ENCODE measurements around the gene TBC1D4.

DNA sequence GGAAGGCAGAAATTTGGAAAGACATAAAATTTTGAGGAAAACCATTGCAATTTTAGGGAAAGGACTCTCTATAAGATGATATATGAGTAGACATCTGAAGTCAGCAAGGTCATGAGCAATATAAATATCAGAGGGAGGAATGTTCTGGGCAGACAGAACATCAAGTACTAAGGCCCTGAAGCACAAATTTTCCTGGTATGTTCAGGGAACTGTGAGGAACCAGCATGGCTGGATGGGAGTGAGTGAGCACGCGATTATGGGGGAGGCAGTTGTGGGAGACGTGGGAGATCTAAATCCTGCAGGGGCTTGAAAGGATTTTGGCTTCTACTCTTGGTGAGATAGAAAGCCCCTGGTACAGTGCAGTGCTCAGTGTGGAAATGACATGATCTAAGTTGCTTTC is 112.0 kb downstream of the TBC1D4 start:
- TF ChIP-seq, protein P1, sequence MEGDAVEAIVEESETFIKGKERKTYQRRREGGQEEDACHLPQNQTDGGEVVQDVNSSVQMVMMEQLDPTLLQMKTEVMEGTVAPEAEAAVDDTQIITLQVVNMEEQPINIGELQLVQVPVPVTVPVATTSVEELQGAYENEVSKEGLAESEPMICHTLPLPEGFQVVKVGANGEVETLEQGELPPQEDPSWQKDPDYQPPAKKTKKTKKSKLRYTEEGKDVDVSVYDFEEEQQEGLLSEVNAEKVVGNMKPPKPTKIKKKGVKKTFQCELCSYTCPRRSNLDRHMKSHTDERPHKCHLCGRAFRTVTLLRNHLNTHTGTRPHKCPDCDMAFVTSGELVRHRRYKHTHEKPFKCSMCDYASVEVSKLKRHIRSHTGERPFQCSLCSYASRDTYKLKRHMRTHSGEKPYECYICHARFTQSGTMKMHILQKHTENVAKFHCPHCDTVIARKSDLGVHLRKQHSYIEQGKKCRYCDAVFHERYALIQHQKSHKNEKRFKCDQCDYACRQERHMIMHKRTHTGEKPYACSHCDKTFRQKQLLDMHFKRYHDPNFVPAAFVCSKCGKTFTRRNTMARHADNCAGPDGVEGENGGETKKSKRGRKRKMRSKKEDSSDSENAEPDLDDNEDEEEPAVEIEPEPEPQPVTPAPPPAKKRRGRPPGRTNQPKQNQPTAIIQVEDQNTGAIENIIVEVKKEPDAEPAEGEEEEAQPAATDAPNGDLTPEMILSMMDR (IDR thresholded peaks at IDR 0.05): no peak
- TF ChIP-seq POLR2A (IDR thresholded peaks at IDR 0.05): no peak
- no peak for TF ChIP-seq POLR2AphosphoS5 (IDR thresholded peaks at IDR 0.05)

All from prostate gland (tissue), 2 donors.